Esophagus muscularis mucosa (tissue), 4 donors: Measurements from ENCODE around the gene NAP1L5.

ENCODE experiments used
- EP300 ChIP-seq: sonication (generic); formaldehyde crosslinking; IDR thresholded peaks from one replicate; pipeline ENCODE4 v1.6.1; 2017; ENCODE audit warnings: antibody characterized with exemption
- POLR2A ChIP-seq: fragments of 450-650 bp; IDR thresholded peaks from one replicate; pipeline ENCODE4 v1.6.1; 2017; ENCODE audit warnings: antibody characterized with exemption, moderate library complexity, mild to moderate bottlenecking, low read depth
- POLR2AphosphoS5 ChIP-seq, 2 donors: sonication (generic); formaldehyde crosslinking; IDR thresholded peaks; one replicate each; pipeline ENCODE4 v1.6.1; 2017; ENCODE audit warnings: antibody characterized with exemption in 2 of 2
- TF ChIP-seq, protein P1 (sequence below), 3 experiments: fragments of 200-600 bp in 2 of 3; fragments of 450-650 bp in 1 of 3; sonication (generic) in 2 of 3; IDR thresholded peaks; one replicate each; pipeline ENCODE4 v1.5.1; 2017 to 2019; ENCODE audit warnings: antibody characterized with exemption in 3 of 3, mild to moderate bottlenecking in 2 of 3, moderate library complexity in 1 of 3

DNA sequence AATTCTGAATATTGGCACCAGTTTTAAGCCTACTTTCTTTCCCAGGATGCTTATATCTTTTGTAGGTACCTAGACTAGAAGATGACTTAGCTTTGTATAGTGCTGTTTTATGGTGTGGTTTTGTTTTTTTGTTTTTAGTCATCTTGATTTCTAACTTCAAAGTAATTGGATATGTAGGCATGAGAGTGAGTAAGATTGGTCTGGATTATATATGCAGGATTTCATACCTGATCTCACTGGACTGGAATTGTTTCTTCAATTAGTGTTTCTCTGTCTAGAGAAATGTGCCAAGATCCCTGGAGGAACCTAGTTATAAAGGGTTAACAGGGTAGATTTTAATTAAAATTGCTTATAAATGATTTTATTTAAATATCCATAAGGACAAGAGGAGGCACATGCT lies 23.1 kb downstream of the NAP1L5 start:
- TF ChIP-seq, protein P1, sequence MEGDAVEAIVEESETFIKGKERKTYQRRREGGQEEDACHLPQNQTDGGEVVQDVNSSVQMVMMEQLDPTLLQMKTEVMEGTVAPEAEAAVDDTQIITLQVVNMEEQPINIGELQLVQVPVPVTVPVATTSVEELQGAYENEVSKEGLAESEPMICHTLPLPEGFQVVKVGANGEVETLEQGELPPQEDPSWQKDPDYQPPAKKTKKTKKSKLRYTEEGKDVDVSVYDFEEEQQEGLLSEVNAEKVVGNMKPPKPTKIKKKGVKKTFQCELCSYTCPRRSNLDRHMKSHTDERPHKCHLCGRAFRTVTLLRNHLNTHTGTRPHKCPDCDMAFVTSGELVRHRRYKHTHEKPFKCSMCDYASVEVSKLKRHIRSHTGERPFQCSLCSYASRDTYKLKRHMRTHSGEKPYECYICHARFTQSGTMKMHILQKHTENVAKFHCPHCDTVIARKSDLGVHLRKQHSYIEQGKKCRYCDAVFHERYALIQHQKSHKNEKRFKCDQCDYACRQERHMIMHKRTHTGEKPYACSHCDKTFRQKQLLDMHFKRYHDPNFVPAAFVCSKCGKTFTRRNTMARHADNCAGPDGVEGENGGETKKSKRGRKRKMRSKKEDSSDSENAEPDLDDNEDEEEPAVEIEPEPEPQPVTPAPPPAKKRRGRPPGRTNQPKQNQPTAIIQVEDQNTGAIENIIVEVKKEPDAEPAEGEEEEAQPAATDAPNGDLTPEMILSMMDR (IDR thresholded peaks at IDR 0.05) = no peak
- TF ChIP-seq POLR2A (no peak), POLR2AphosphoS5 (IDR thresholded peaks at IDR 0.05) (no peak), EP300 (no peak)
